HepG2 (cell line): ENCODE data around the gene ZNF217. TPM values are rescaled to one million over a fixed set of nuclear protein-coding genes. Genes with fewer than 3 reads are reported as not detected.
"Not testable (repeated sequence)": the region's sequence is repeated elsewhere in the genome, so short reads cannot be mapped to it uniquely, and the experiment has no call there.

ENCODE experiments used
- ATAC-seq: fragments of 200-7000 bp; cut with Tn5 transposase; 3 replicates; pipeline ENCODE4 v1.9.1; 2020; ENCODE audit warnings: mild to moderate bottlenecking, moderate library complexity
- BruUV-seq: library from RNA; stranded (reverse); fragments of 400-500 nt; replicated peaks from 2 replicates; lab custom pipeline; 2021; lab: Mats Ljungman, UMichigan
- CTCF ChIA-PET: fragments of 300-600 bp; formaldehyde crosslinking; extraction: SDS; loops from one replicate; lab custom pipeline; 2021; ENCODE audit warnings: low total read pairs, inconsistent platforms, low intra/inter-chr PET ratio; lab: Yijun Ruan, JAX
- POLR2A ChIA-PET: fragments of 350-600 bp; sonication (Branson Sonifier 250); formaldehyde crosslinking; loops from one replicate; lab custom pipeline; 2020; ENCODE audit warnings: antibody characterized with exemption, inconsistent platforms; lab: Yijun Ruan, JAX
- DNase-seq: peaks from one replicate; pipeline ENCODE4 v3.0.0-alpha.2; 2015; ENCODE audit warnings: low spot score
- FAIRE-seq: peaks from 3 replicates; lab custom pipeline; 2011; peaks lifted over from hg19 to GRCh38; lab: Jason Lieb, UNC
- H2AFZ ChIP-seq: one replicate; pipeline ENCODE4 v1.6.1; 2011; ENCODE audit warnings: low read length, inconsistent platforms
- H3K27ac ChIP-seq: fragments of 300-600 bp; 3 replicates; pipeline ENCODE4 v1.8.0; 2011; ENCODE audit warnings: mixed run types, mild to moderate bottlenecking, mixed read lengths, low read length, inconsistent platforms; ENCODE audit not compliant: insufficient read depth; ENCODE audit errors: extremely low read length
- H3K27me3 ChIP-seq, 2 experiments: fragments of 200-600 bp in 1 of 2; 2 replicates in 1 of 2; 3 replicates in 1 of 2; pipeline versions ENCODE4 v1.6.0 to v1.8.0; 2011; ENCODE audit warnings: low read length in 2 of 2, mild to moderate bottlenecking in 2 of 2, moderate library complexity in 2 of 2, inconsistent platforms in 1 of 2; ENCODE audit not compliant: insufficient read depth in 2 of 2, control insufficient read depth in 1 of 2
- H3K36me3 ChIP-seq, 2 experiments: fragments of 200-600 bp in 1 of 2; replicated peaks in 1 of 2; 2 replicates in 1 of 2; 3 replicates in 1 of 2; pipeline versions ENCODE4 v1.5.1 to v1.8.0; 2011; ENCODE audit warnings: low read length in 2 of 2, inconsistent platforms in 1 of 2; ENCODE audit not compliant: insufficient read depth in 2 of 2, control insufficient read depth in 1 of 2
- H3K4me1 ChIP-seq: 2 replicates; pipeline ENCODE4 v1.5.1; 2012; ENCODE audit warnings: low read length, inconsistent platforms; ENCODE audit not compliant: insufficient read depth
- H3K4me2 ChIP-seq: 2 replicates; pipeline ENCODE4 v1.6.0; 2011; ENCODE audit warnings: low read depth, low read length, inconsistent platforms
- H3K4me3 ChIP-seq, 3 experiments: fragments of 200-600 bp in 1 of 3; sonication (generic), shearing (Covaris generic) in 1 of 3; replicated peaks in 1 of 3; 2 replicates each; pipeline ENCODE4 v1.5.1; 2011 to 2016; ENCODE audit warnings: low read length in 3 of 3, inconsistent platforms in 2 of 3, low read depth in 2 of 3, mild to moderate bottlenecking in 2 of 3, control low read depth in 1 of 3, mixed read lengths in 1 of 3; ENCODE audit not compliant: insufficient read depth in 1 of 3
- H3K79me2 ChIP-seq: one replicate; pipeline ENCODE4 v1.6.1; 2011; ENCODE audit warnings: low read length, inconsistent platforms; ENCODE audit not compliant: insufficient read depth
- H3K9ac ChIP-seq: 2 replicates; pipeline ENCODE4 v1.6.0; 2011; ENCODE audit warnings: mild to moderate bottlenecking, low read depth, low read length, inconsistent platforms; ENCODE audit not compliant: insufficient read depth
- H3K9me3 ChIP-seq: 2 replicates; pipeline ENCODE4 v1.5.1; 2012; ENCODE audit warnings: mild to moderate bottlenecking, low read length
- H4K20me1 ChIP-seq: 2 replicates; pipeline ENCODE4 v1.6.0; 2011; ENCODE audit warnings: inconsistent platforms, mild to moderate bottlenecking, low read length, moderate library complexity; ENCODE audit not compliant: insufficient read depth
- IRF2 ChIP-seq: IDR thresholded peaks from 2 replicates; pipeline ENCODE4 v1.6.1; 2018; ENCODE audit warnings: missing genetic modification reagents, missing compliant biosample characterization
- KDM5B ChIP-seq: sonication (generic); formaldehyde crosslinking; IDR thresholded peaks from 2 replicates; pipeline ENCODE4 v1.4.0; 2020; ENCODE audit warnings: missing genetic modification reagents, mild to moderate bottlenecking, borderline replicate concordance
- PHF8 ChIP-seq: sonication (generic); formaldehyde crosslinking; IDR thresholded peaks from 2 replicates; pipeline ENCODE4 v1.5.0; 2020; ENCODE audit warnings: missing genetic modification reagents
- PRDM15 ChIP-seq: sonication (generic); formaldehyde crosslinking; IDR thresholded peaks from 2 replicates; pipeline ENCODE4 v1.4.0; 2020; ENCODE audit warnings: missing genetic modification reagents
- RBFOX2 ChIP-seq: fragments of 200-400 bp; formaldehyde crosslinking; IDR thresholded peaks from 2 replicates; pipeline ENCODE4 v1.6.1; 2017; ENCODE audit warnings: low read depth, mild to moderate bottlenecking, low read length
- REST ChIP-seq, 2 experiments: IDR thresholded peaks; 2 replicates each; pipeline ENCODE4 v1.6.1; 2011 to 2012; ENCODE audit warnings: low read length in 2 of 2, borderline replicate concordance in 1 of 2, low read depth in 1 of 2, mild to moderate bottlenecking in 1 of 2, moderate library complexity in 1 of 2
- ZNF687 ChIP-seq: sonication (generic); formaldehyde crosslinking; IDR thresholded peaks from 2 replicates; pipeline ENCODE4 v1.5.1; 2020; ENCODE audit warnings: mild to moderate bottlenecking, missing genetic modification reagents, moderate library complexity
- ZNF747 ChIP-seq: sonication (generic); formaldehyde crosslinking; IDR thresholded peaks from 2 replicates; pipeline ENCODE4 v1.8.1; 2023; ENCODE audit warnings: missing genetic modification reagents, mild to moderate bottlenecking, borderline replicate concordance
- ZNF768 ChIP-seq: sonication (generic); formaldehyde crosslinking; IDR thresholded peaks from 2 replicates; pipeline ENCODE4 v1.4.0; 2020; ENCODE audit warnings: missing genetic modification reagents
- WGBS: methylation state at CpG from one replicate; pipeline ENCODE4 v1.1.6; 2017; ENCODE audit warnings: low lambda C conversion rate; 5-methylcytosine and 5-hydroxymethylcytosine counted together
- in situ Hi-C: cut with HindIII; loops from 2 replicates; pipeline ENCODE4 v1.10.0; 2017; ENCODE audit warnings: low pct_unique_long_range_greater_than_20kb; ENCODE audit not compliant: extremely low pct_ligation_motif_present
- intact Hi-C: fragments of 100-400 bp; cut with micrococcal nuclease; formaldehyde crosslinking; loops from one replicate; pipeline ENCODE4 v1.10.0; 2022; ENCODE audit not compliant: unreplicated experiment
- polyA plus RNA-seq, 8 experiments: library from polyadenylated mRNA; depleted of rRNA in 3 of 8; stranded (reverse) in 7 of 8; unstranded in 1 of 8; fragments of >200 nt; fragmentation: Illumina TruSeq in 4 of 8; extraction: Trizol in 4 of 8; gene quantifications; 2 replicates each; pipeline versions ENCODE4 v1.2.1 to v1.2.3, GENCODE V29; 2011 to 2016; ENCODE audit warnings: low read depth in 4 of 8, missing spikeins in 1 of 8, mixed read lengths in 1 of 8; ENCODE audit not compliant: insufficient read depth in 1 of 8
- total RNA-seq, 5 experiments: library from RNA; depleted of rRNA; stranded (reverse); fragments of >200 nt; fragmentation: Illumina TruSeq; extraction: Trizol; gene quantifications; 2 replicates each; pipeline ENCODE4 v1.2.3, GENCODE V29; 2016; ENCODE audit warnings: low read depth in 1 of 5

The ZNF217 gene
- total and polyA plus RNA-seq, 2 of the 13 experiments (the other 11 are each of a cell fraction or from before 2014, with no cell fraction given), result 22.3 to 29.8 TPM

GRCh38 chr20:53592992-53593465 is 610 bp downstream of the ZNF217 start (continued):
- TF ChIP-seq ZNF747 (CRISPR knock-in tag), result no peak

GRCh38 chr20:53592454-53592991 is 1.1 kb downstream of the ZNF217 start:
- Histone ChIP-seq H3K27ac (peak overlapping the region; percentile 87), H3K4me1 (peaks cover 41% of the 10 kb centered on the region), H3K4me2 (peak overlapping the region; percentile 76), H3K4me3 (peak overlapping the region; percentile 90 to 98 (median 95)), H3K9ac (peak overlapping the region; percentile 89), H3K79me2 (peaks cover 61% of the 10 kb centered on the region)
- 1% methylated on average over 25 of the region's 27 CpGs for WGBS
- BruUV-seq, H3K36me3 ChIP-seq, H2AFZ ChIP-seq, H4K20me1 ChIP-seq, intact Hi-C loops, in situ Hi-C loops, FAIRE-seq, H3K27me3 ChIP-seq, H3K9me3 ChIP-seq: not testable (repeated sequence)
- ChIA-PET POLR2A (interaction anchor here (0.7 to 9.2 kb wide), 18 partner anchors 11 to 468 kb away, joined by 3 to 164 read pairs (median 4); no protein-coding TSS in a partner anchor), CTCF (interaction anchor here (0.9 to 2.5 kb wide), 2 partner anchors 13 to 14 kb away, joined by 5 to 18 read pairs; no protein-coding TSS in a partner anchor)
- ATAC-seq (peak; percentile 12), DNase-seq (peak; percentile 35)
- TF ChIP-seq KDM5B (CRISPR knock-in tag) (peak; percentile 48; the same call in 1 of the 2 replicates), RBFOX2 (peak; percentile 65; the same call in 1 of the 2 replicates), REST (IDR thresholded peaks at IDR 0.05; ENCODE audit: borderline replicate concordance in 1 of 2, low read depth in 1 of 2, low read length in 2 of 2) (0 out of 4 replicates have a peak, but pooled peaks of 1 of the 2 experiments have one; percentile 10), PRDM15 (peak; percentile 78; the same call in 1 of the 2 replicates), PHF8 (peak; percentile 49; the same call in 1 of the 2 replicates), ZNF687 (CRISPR knock-in tag) (peak; percentile 59), ZNF768 (CRISPR knock-in tag) (0 out of 2 replicates have a peak, but pooled peaks have one; percentile 13), IRF2 (CRISPR knock-in tag) (0 out of 2 replicates have a peak, but pooled peaks have one; percentile 0)
